B cell (primary cell): Measurements from ENCODE around the gene ZCCHC2. TPM values are rescaled to one million over a fixed set of nuclear protein-coding genes. Genes with fewer than 3 reads are reported as not detected.

ENCODE experiments used
- ATAC-seq: fragments of 200-7000 bp; cut with Tn5 transposase; one replicate; pipeline ENCODE4 v1.10.0; 2021; ENCODE audit warnings: low read depth, mild to moderate bottlenecking, moderate number of reproducible peaks, moderate library complexity
- CTCF ChIA-PET: fragments of 350-600 bp; sonication (Branson Sonifier 250); formaldehyde crosslinking; loops from one replicate; lab custom pipeline; 2021; ENCODE audit warnings: antibody characterized with exemption, inconsistent platforms; lab: Charles Lee
- POLR2A ChIA-PET: fragments of 350-600 bp; sonication (Branson Sonifier 250); formaldehyde crosslinking; loops from one replicate; lab custom pipeline; 2021; ENCODE audit warnings: antibody characterized with exemption; lab: Charles Lee
- DNase-seq: peaks from one replicate; pipeline ENCODE4 v3.0.0; 2013
- H2AFZ ChIP-seq: 2 replicates; pipeline ENCODE4 v1.6.1; 2012; ENCODE audit warnings: mild to moderate bottlenecking, low read depth, low read length; ENCODE audit not compliant: insufficient read depth, poor library complexity, severe bottlenecking
- H3K27ac ChIP-seq, 2 donors: 1 replicate in 1 of 2; 2 replicates in 1 of 2; pipeline ENCODE4 v1.5.1; 2012 to 2013; ENCODE audit warnings: low read length in 2 of 2, mild to moderate bottlenecking in 2 of 2, moderate library complexity in 1 of 2
- H3K27me3 ChIP-seq, 4 experiments: fragments of 200-600 bp in 1 of 4; sonication (generic) in 1 of 4; replicated peaks in 1 of 4; 1 replicate in 2 of 4; 2 replicates in 2 of 4; pipeline versions ENCODE4 v1.6.1 to v1.7.0; 2013 to 2016; ENCODE audit warnings: low read length in 3 of 4, mild to moderate bottlenecking in 2 of 4, mixed read lengths in 1 of 4, moderate library complexity in 1 of 4; ENCODE audit not compliant: insufficient read depth in 4 of 4, control insufficient read depth in 3 of 4; ENCODE audit errors: control extremely low read depth in 1 of 4
- H3K36me3 ChIP-seq, 2 experiments: replicated peaks in 1 of 2; 1 replicate in 1 of 2; 2 replicates in 1 of 2; pipeline versions ENCODE4 v1.6.1 to v1.7.1; 2013; ENCODE audit warnings: low read length in 1 of 2; ENCODE audit not compliant: insufficient read depth in 2 of 2, control insufficient read depth in 1 of 2; ENCODE audit errors: control extremely low read depth in 1 of 2, extremely low read depth in 1 of 2
- H3K4me1 ChIP-seq, 2 donors: fragments of 200-600 bp in 1 of 2; sonication (generic) in 1 of 2; 1 replicate in 1 of 2; 2 replicates in 1 of 2; pipeline versions ENCODE4 v1.5.1 to v1.6.1; 2013 to 2017; ENCODE audit warnings: low read length in 2 of 2; ENCODE audit not compliant: control insufficient read depth in 2 of 2, insufficient read depth in 2 of 2
- H3K4me2 ChIP-seq: replicated peaks from 2 replicates; pipeline ENCODE3; 2012; ENCODE audit warnings: mild to moderate bottlenecking, low read depth, low read length; ENCODE audit not compliant: poor library complexity, severe bottlenecking
- H3K4me3 ChIP-seq, 5 experiments: fragments of 200-600 bp in 1 of 5; sonication (generic) in 1 of 5; 1 replicate in 3 of 5; 2 replicates in 2 of 5; pipeline versions ENCODE4 v1.5.1 to v1.7.0; 2011 to 2016; ENCODE audit warnings: low read length in 4 of 5, mild to moderate bottlenecking in 4 of 5, low read depth in 2 of 5, control low read depth in 1 of 5, moderate library complexity in 1 of 5; ENCODE audit not compliant: insufficient read depth in 1 of 5; ENCODE audit errors: control extremely low read depth in 1 of 5, extremely low read depth in 1 of 5
- H3K79me2 ChIP-seq: fragments of 200-600 bp; sonication (generic); one replicate; pipeline ENCODE4 v1.6.0; 2016; ENCODE audit warnings: low read length; ENCODE audit not compliant: control insufficient read depth, insufficient read depth
- H3K9ac ChIP-seq: fragments of 200-600 bp; sonication (generic); 2 replicates; pipeline ENCODE4 v1.6.1; 2017; ENCODE audit warnings: mild to moderate bottlenecking, low read length, moderate library complexity
- H3K9me3 ChIP-seq, 3 donors: one replicate each; pipeline versions ENCODE4 v1.6.1 to v1.7.1; 2013; ENCODE audit warnings: low read length in 2 of 3; ENCODE audit not compliant: control insufficient read depth in 2 of 3, insufficient read depth in 1 of 3; ENCODE audit errors: control extremely low read depth in 1 of 3
- H4K20me1 ChIP-seq: 2 replicates; pipeline ENCODE4 v1.6.0; 2012; ENCODE audit warnings: mild to moderate bottlenecking, low read length; ENCODE audit not compliant: insufficient read depth, control insufficient read depth, poor library complexity, severe bottlenecking
- H3K27ac Mint-ChIP-seq: one replicate; pipeline ENCODE4 v1.8.0; 2021; ENCODE audit warnings: mixed read lengths
- H3K27me3 Mint-ChIP-seq: one replicate; pipeline ENCODE4 v1.8.0; 2021; ENCODE audit warnings: mixed read lengths
- H3K4me1 Mint-ChIP-seq: one replicate; pipeline ENCODE4 v1.8.0; 2021; ENCODE audit warnings: mixed read lengths
- H3K4me3 Mint-ChIP-seq: one replicate; pipeline ENCODE4 v1.8.0; 2021; ENCODE audit warnings: mixed read lengths
- H3K9me3 Mint-ChIP-seq: one replicate; pipeline ENCODE4 v1.8.0; 2022; ENCODE audit warnings: mixed read lengths; ENCODE audit not compliant: insufficient read depth
- EZH2 ChIP-seq: IDR thresholded peaks from 2 replicates; pipeline ENCODE4 v1.6.1; 2012; ENCODE audit warnings: borderline replicate concordance, low read depth, mild to moderate bottlenecking, moderate library complexity, low read length; ENCODE audit not compliant: insufficient read depth, poor library complexity, severe bottlenecking
- WGBS: methylation state at CpG from one replicate; pipeline ENCODE4 v1.1.5; 2013; ENCODE audit warnings: missing lambda C conversion rate; ENCODE audit not compliant: insufficient coverage; 5-methylcytosine and 5-hydroxymethylcytosine counted together
- intact Hi-C: fragments of 100-400 bp; cut with micrococcal nuclease; formaldehyde crosslinking; loops from one replicate; pipeline ENCODE4 v1.10.0; 2022
- polyA plus RNA-seq: library from polyadenylated mRNA; depleted of rRNA; stranded (reverse); fragments of >200 nt; gene quantifications from 2 replicates; pipeline ENCODE4 v1.2.3, GENCODE V29; 2012
- total RNA-seq, 2 donors: library from RNA; stranded (reverse); fragments of 120-200 nt in 1 of 2; gene quantifications; 1 replicate in 1 of 2; 2 replicates in 1 of 2; pipeline versions ENCODE4 v1.2.3 to v1.2.4, GENCODE V29; 2013 to 2022
- TF ChIP-seq, protein P1 (sequence below): fragments of 200-600 bp; IDR thresholded peaks from one replicate; pipeline ENCODE4 v1.8.0; 2022; ENCODE audit warnings: antibody characterized with exemption, mild to moderate bottlenecking

Gene ZCCHC2
- total and polyA plus RNA-seq, 2 donors (not counting 1 experiment from before 2014, with no cell fraction given): 24.5 to 53.7 TPM

DNA sequence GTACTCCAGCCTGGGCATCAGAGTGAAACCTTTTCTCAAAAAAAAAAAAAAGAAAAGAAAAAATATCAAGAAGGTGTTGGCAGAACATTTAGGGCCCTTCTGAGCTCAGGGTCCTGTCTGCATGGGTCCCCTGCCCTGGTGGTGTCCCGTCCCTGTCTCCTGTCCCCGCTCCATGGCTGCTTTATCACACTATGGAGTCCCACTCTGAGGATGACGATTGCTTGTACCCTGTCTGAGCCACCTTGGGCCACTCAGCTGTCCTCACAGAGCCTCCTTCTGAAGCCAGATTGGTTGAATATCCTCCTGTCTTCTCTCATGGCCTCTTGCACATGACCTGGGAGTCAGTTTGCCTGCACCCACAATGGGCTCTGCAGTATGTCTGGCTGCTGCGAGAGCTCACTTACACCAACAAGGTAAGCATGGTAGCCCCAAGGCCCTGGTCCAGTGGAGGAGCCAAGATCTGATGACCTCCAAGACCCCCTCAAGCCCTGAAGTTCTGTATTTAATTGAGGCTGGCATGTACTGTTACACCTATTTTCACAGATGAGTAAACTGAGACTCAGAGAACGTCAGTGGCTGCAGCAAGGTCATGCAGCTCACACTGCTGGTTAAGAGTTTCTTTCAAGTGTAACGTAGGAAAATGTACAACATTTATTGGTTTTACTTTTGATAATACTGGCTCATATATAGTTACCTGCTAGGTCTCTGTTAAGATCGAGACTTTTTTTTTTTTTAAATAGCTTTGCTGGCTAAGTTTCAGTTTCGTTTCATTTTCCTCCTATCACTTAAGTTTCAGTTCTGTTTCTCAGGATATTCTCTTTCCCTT, 16.9 kb upstream of the ZCCHC2 start:
- H3K27ac ChIP-seq: peak overlapping the region; percentile 61 to 72
- H3K4me3 ChIP-seq: peak overlapping the region; percentile 27 to 58 (median 56)
- ChIA-PET POLR2A (interaction anchor here (0.6 to 1.8 kb wide), 5 partner anchors 17 to 558 kb away, joined by 3 to 11 read pairs (median 3); partner anchors contain the start of gene ZCCHC2), CTCF (interaction anchor here (0.6 to 2.0 kb wide), 5 partner anchors 10 to 455 kb away, joined by 3 to 10 read pairs (median 5); partner anchors contain the start of gene ZCCHC2)
- peaks cover 15 to 16% of the 10 kb centered on the region in 2 donors for H3K4me1 ChIP-seq
- H3K36me3 ChIP-seq: no peaks in the 10 kb centered on the region
- no peaks in the 10 kb centered on the region for H3K9me3 ChIP-seq
- H3K4me2 ChIP-seq: peak overlapping the region; percentile 71
- no peaks in the 10 kb centered on the region for H3K27me3 Mint-ChIP-seq
- no peaks in the 10 kb centered on the region for H3K27me3 ChIP-seq
- DNase-seq (peak; percentile 78), ATAC-seq (peak; percentile 84)
- H3K79me2 ChIP-seq: no peaks in the 10 kb centered on the region
- TF ChIP-seq, protein P1, sequence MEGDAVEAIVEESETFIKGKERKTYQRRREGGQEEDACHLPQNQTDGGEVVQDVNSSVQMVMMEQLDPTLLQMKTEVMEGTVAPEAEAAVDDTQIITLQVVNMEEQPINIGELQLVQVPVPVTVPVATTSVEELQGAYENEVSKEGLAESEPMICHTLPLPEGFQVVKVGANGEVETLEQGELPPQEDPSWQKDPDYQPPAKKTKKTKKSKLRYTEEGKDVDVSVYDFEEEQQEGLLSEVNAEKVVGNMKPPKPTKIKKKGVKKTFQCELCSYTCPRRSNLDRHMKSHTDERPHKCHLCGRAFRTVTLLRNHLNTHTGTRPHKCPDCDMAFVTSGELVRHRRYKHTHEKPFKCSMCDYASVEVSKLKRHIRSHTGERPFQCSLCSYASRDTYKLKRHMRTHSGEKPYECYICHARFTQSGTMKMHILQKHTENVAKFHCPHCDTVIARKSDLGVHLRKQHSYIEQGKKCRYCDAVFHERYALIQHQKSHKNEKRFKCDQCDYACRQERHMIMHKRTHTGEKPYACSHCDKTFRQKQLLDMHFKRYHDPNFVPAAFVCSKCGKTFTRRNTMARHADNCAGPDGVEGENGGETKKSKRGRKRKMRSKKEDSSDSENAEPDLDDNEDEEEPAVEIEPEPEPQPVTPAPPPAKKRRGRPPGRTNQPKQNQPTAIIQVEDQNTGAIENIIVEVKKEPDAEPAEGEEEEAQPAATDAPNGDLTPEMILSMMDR: no peak
- TF ChIP-seq EZH2: no peak
- H3K4me1 Mint-ChIP-seq: peaks cover 13% of the 10 kb centered on the region
- peak overlapping the region; percentile 79 for H3K4me3 Mint-ChIP-seq
- H3K9ac ChIP-seq: peak overlapping the region; percentile 43
- peaks cover 2% of the 10 kb centered on the region for H3K9me3 Mint-ChIP-seq
- H2AFZ ChIP-seq: peak overlapping the region; percentile 84
- peak overlapping the region; percentile 95 for H3K27ac Mint-ChIP-seq
- intact Hi-C loops: loop anchor here (1.0 to 10.0 kb wide), 5 partner anchors 16 to 1469 kb away; partner anchors contain the start of genes PHLPP1, PIGN, RELCH and SERPINB8
- 76% methylated on average over 5 of the region's 8 CpGs for WGBS
- H4K20me1 ChIP-seq: no peaks in the 10 kb centered on the region
